LNCaP clone FGC (cell line): ENCODE data around the gene PCGF2.

Experiments
- DNase-seq: peaks from one replicate; pipeline ENCODE4 v3.0.0-alpha.2; 2011; ENCODE audit warnings: low read depth
- H3K4me3 ChIP-seq: 2 replicates; pipeline ENCODE4 v1.5.1; 2011; ENCODE audit warnings: mild to moderate bottlenecking, low read depth, low read length, control low read depth
- TF ChIP-seq, protein P1 (sequence below): IDR thresholded peaks from 2 replicates; pipeline ENCODE4 v1.5.1; 2012; ENCODE audit warnings: mild to moderate bottlenecking; ENCODE audit not compliant: control insufficient read depth, insufficient read depth; ENCODE audit errors: extremely low read depth

The PCGF2 gene

GRCh38 chr17:38705523-38705802 lies 42.7 kb downstream of the PCGF2 start:
- DNase-seq, result no peak
- H3K4me3 ChIP-seq, result peak overlapping the region; percentile 84
- TF ChIP-seq, protein P1, sequence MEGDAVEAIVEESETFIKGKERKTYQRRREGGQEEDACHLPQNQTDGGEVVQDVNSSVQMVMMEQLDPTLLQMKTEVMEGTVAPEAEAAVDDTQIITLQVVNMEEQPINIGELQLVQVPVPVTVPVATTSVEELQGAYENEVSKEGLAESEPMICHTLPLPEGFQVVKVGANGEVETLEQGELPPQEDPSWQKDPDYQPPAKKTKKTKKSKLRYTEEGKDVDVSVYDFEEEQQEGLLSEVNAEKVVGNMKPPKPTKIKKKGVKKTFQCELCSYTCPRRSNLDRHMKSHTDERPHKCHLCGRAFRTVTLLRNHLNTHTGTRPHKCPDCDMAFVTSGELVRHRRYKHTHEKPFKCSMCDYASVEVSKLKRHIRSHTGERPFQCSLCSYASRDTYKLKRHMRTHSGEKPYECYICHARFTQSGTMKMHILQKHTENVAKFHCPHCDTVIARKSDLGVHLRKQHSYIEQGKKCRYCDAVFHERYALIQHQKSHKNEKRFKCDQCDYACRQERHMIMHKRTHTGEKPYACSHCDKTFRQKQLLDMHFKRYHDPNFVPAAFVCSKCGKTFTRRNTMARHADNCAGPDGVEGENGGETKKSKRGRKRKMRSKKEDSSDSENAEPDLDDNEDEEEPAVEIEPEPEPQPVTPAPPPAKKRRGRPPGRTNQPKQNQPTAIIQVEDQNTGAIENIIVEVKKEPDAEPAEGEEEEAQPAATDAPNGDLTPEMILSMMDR, result no peak

DNA sequence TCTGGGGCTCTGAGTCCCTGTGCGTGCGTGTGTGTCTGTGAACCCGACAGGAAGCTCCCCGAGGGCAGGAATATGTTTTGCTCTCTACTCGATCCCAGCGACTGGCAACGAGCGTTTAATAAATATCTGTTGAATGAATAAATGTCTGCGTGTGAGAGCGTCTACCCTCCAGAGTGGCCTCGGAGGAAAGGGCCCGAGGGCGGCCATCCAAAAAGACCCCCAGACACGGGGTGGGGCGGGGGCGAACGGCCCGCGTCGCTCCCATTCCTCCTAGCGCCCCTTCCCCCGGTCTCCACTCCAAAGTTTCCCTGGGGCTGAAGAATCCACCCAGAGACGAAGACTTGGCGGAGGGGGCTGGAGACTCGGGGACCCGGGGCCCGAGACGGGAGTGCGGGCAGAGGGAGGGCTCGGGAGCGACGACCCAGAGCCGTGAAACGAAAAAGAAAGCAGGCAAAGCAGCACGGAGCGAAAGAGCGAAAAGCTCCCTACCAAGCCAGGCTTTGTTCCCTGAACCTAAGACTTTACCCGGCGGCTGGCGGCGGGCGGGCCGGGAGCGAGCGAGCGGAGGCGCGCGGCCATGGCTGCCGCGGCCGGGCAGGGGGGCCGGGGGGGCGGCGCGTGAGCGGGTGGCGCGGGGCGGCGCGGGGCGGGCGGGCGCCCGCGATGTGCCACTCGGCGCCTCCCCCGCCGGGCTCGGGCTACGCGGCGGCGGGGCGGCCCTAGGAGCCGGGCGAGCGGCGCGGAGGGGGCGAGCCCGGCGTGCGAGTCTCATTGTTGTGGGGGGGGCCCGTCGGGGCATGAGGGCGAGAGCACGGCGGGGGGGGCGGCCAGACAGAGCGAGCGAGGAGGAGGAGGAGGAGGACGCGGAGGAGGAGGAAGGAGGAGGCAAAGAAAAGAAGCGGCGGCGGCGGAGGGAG lies 43.3 kb downstream of the PCGF2 start, which contains the start of gene MLLT6:
MLLT6 (plus strand) TSS at position 668 of the 917 bp plus-strand sequence. CDS start 360 bp downstream, outside the sequence.
- peak; percentile 14 for DNase-seq
- peak within 1 kb of the TSS; percentile 84 for H3K4me3 ChIP-seq
- TF ChIP-seq, protein P1, result no peak

GRCh38 chr17:38703742-38704605 lies 44.2 kb downstream of the PCGF2 start:
- peak; percentile 75 for DNase-seq
- H3K4me3 ChIP-seq, result peak overlapping the region; percentile 84
- TF ChIP-seq, protein P1, result no peak

GRCh38 chr17:38702916-38703741 lies 45.0 kb downstream of the PCGF2 start:
- TF ChIP-seq, protein P1, result no peak
- no peak for DNase-seq

GRCh38 chr17:38702166-38702915 lies 45.8 kb downstream of the PCGF2 start:
- DNase-seq, result peak; percentile 46
- H3K4me3 ChIP-seq, result peak overlapping the region; percentile 59
- TF ChIP-seq, protein P1, result no peak

More at GRCh38 chr17:38702916-38703741, 45.0 kb downstream of the PCGF2 start:
- H3K4me3 ChIP-seq, result peak overlapping the region; percentile 84
